SKM-1 treated with dmso at 0.1 percent for 144 hours (cell line): ENCODE measurements around the gene PTGES.

Source experiments
- DNase-seq: peaks from one replicate; lab custom pipeline; 2025; ENCODE audit not compliant: unreplicated experiment; lab: John Stamatoyannopoulos, UW

Gene PTGES

DNA sequence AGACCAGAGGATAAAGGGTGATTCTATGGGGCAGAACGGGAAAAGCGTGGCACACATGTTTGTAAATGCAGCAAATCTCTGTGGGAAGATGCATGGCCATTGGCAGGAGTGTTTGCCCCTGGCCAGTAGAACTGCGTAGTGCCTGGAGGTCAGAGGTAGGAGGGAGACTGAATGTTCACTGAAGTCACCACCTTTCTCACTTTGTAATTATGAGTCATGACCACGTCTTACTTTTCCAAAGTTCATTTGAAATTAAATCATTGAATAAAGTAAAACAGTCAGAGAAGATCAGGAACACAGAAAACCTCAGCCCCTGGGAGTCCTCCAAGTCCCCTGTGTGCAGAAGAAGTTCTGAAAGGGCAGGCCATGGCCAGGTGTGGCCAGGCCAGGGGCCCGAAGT lies 4.6 kb downstream of the PTGES start:
- DNase-seq: no peak

DNA sequence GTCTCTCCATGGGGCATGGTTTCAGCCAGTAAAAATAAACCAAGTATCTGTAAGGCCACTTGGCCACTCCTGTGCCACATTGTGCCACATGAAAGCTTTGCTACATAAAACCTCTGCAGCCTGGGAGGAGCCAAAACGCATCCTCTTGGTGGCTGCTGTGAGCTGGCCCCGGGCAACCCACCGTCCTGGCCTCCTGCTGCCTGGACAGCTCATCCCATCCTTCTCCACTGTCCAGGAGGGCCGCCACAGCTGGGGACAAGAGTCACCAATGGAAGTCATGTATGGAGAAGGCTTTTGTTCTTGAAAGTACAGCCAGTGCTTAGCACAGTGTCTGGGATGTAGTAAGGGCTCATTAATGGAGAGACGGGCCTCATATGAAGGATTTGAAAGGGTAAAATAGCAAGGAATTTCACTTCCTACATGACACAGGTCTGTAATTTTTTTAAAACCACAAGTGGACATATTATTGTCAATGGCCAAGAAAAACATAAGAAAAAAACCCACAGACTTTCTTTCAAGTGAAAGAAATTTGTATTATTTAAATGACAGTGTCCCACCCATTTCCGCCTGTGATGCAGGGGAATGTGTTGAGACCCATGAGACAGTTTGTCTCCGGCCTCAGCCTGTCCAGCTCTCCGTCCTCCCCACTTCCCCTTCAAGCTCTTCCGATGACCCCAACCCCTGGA lies 6.6 kb downstream of the PTGES start:
- DNase-seq: no peak

GRCh38 chr9:129745200-129745599 lies 7.6 kb downstream of the PTGES start:
- DNase-seq: no peak

DNA sequence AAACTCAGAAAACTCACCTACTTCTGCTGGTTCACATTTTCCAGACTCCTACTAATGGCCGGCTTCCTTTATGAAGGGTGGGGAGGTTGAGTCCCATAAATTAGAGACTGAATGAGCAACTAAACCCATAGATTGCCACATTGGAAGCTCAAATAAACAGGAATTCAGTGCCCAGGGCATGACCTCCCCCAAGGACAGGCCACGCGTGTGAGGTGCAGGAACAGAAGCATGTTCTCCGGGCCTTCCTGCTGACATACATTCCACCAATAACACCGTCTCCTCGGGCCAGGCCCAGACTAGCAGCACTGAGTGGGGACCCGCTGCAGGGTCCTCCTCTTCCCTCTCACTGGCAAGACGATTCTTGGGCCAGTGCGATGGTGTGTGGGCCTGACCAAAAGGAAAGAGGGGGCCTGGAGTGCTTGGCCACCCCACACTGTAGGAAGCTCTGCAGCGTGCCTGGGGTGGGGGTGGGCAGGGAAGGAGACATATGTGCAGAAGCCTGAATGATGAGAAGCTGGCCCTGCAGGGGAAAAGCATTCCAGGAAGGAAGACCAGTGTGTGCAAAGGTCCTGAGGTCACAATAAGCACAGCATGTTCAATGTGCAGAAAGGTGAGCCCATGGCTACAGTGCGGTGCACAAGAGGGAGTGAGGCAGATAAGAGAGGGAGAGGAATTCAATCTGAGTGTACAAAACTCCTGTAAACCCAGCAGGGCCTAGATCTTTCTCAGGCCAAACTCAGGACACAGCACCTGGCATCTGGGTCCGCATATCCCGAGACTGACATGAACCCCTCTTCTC lies 12.0 kb downstream of the PTGES start:
- DNase-seq: no peak

- DNase-seq: no peak
Measured at GRCh38 chr9:129740174-129740573, 12.7 kb downstream of the PTGES start.

DNA sequence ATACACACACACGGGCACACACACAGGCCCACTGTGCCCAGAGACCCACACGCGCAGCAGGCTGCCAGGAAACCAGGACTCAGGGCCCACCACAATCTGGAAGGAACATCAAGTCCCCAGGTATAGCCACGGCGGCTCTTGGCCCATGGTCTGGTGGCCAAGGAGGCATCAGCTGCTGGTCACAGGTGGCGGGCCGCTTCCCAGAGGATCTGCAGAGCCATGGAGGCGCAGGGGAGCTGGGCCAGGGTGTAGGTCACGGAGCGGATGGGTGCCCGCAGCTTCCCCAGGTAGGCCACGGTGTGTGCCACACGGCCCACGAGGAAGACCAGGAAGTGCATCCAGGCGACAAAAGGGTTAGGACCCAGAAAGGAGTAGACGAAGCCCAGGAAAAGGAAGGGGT lies 13.4 kb downstream of the PTGES start:
- no peak for DNase-seq

DNA sequence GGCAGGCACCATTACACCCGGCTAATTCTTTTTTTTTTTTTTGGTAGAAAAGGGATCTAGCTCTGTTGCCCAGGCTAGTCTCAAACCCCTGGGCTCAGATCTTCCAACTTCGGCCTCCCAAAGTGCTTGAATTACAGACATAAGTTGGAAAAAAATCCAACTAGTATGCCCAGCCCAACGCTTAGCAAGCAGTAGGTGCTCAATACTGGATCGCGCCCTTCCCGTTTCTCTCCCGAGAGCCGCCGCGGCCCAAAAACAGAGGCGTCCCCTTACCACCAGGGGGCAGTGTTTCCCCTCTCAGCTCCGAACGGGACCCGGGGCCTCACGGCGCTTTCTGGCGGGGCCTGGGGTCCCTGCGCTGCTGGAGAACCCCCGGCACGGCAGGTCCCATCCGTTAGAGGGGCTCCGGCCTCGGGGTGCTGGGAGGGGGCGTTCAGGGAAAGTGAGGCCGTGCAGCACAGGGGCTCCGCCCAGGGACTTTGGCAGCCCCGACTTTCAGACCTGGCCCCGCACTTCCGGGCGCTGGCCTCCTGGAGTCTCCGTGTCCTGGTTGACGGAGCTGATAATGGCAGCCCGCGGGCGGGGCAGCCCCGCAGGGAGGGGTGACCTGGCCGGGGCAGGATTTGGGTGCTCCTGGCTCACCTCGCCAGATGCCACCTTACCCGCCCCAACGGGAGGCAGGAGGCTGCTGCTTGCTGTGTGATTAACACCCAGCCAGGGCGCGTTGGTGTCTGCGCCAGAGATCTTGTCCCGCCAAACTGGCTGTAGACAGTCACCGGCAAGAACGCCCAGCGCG lies 15.2 kb downstream of the PTGES start:
- DNase-seq: peak; percentile 74

- no peak for DNase-seq
Measured at GRCh38 chr9:129736334-129736733, 16.5 kb downstream of the PTGES start.

GRCh38 chr9:129735546-129735945 lies 17.3 kb downstream of the PTGES start:
- no peak for DNase-seq

- no peak for DNase-seq
Measured at GRCh38 chr9:129733632-129733953, 19.2 kb downstream of the PTGES start.

- no peak for DNase-seq
Measured at GRCh38 chr9:129732946-129733631, 19.8 kb downstream of the PTGES start.

DNA sequence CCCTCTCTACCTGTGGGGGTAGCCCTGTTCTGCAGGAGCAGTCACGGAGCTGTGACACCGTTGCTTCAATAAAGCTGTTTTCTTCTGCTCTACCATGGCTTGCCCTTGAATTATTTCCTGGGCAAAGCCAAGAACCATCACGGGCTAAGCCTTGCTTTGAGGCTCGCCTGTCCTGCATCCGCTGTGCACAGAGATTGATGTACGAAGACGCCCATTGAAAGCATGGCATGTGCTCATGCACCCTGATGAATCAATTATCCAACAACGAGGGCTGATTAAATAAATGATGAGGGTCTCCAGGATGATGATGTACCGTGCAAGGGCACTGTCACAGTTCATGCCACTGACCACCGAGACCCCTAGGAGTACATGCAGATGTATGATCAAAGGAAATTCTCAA lies 20.7 kb downstream of the PTGES start:
- no peak for DNase-seq

DNA sequence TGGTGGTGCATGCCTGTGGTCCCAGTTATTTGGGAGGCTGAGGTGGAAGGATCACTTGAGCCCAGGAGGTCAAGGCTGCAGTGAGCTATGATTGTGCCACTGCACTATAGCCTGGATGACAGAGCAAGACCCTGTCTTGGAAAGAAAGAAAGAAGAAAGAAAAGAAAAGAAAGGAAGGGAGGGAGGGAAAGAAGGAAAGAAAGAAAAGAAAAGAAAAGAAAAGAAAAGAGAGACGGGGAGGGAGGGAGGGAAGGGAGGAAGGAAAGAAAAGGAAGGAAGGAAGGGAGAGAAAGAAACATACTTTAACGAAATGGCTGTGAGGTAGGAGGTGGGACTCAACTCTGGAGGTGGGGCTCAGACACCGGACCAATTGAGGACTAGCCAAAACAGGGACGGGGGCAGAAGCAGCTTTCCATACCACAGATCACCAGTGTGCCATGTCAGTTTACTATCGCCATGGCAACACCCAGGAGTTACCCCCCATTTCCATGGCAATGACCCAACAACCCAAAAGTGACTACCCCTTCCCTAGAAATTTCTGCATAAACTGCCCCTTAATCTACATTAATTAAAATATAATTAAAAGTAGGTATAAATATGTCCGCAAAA lies 21.3 kb downstream of the PTGES start:
- DNase-seq: no peak

DNA sequence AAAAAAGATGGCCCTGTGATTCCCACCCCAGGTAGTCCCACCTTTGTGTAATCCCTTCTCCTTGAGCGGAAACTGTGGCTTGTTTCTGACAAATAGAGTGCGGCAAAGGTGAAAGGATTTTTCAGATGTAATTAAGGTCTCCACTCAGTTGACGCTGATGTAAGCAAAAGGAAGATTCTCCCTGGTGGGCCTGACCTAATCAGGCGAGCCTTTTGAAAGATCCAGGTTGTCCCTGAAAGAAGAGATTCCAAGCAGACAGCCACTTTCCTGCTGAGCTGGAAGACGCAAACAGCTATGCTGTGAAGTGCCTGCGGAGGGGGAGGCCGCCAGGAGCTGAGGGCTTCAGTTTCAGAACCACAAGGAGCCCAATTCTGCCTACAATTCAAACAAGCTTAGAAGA lies 24.1 kb downstream of the PTGES start:
- DNase-seq: no peak

GRCh38 chr9:129726322-129727160 lies 26.3 kb downstream of the PTGES start:
- DNase-seq: peak; percentile 52

DNA sequence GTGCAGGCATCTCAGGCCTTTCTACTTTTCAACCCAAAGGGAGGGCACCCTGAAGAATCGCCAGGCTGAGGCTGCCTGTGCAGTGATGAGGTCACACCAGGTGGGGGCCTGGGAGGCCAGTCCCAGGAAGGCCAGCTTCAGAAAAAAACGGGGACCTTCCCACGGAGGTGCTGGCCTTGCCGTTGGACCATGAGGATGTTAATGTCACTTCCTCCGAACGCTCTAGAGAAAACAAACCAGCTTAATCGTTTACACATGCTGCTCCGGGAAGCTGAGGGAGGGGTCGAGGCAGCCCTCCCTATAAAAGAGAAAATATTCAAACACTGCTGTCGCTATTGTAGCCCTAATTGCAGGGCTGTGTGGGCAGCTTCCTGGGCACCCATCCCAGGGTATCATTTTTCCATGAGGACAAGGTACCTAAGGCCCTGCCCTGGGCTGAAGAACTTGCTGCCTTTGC lies 27.0 kb downstream of the PTGES start:
- no peak for DNase-seq

DNA sequence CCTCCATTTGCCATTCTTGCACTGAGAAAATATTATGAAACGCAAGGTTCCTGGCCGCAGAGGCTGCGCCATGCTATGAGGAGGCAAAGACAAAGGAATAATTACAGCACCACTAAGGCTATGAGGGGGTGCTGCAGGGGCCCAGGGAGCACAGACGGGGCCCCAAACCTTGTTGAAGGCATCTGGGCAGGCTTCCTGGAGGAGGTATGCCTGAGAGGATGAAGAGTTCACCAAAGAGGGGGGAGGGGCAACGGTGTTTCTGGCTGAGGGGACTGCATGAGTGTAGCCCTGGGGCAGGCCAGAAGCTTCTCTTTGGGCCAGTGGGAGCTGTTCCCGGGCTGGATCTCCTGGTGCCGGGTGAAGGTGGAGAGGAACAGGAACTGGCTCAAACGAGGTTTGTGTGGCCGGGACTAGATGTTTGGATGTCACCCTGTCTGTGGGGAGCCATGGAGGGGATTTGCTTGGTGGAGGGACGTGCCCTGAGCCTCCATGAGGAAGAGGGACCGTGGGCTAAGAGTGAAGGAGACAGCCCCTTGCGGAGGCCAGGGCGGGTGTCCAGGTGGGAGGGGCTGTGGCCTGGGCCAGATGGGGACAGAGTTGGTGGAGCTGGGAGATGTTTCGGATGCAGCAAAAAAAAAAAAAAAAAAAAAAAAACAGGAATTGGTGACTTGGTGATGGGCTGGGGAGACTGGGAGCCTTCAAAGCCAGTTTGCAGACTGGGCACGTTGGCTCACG lies 28.2 kb downstream of the PTGES start:
- no peak for DNase-seq

DNA sequence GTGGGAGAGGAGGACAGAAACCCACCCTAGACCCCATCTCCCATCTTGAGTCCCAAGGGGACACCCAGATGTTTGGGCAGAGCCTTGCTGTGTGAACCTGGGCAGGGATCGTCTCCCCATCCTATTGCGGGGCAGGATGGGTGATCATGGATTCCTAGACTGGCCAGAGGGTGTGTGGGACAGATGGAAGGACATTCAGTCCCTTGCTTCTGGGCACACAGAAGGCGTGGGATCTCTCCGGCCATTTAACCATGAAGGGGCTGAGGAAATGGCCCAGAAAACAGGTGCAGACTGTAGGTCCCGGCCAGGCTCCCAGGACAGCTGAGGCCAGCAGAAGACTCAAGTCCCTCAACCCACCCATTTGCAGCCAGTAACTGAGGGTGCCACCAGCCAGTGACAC lies 29.9 kb downstream of the PTGES start:
- DNase-seq: no peak

- no peak for DNase-seq
Measured at GRCh38 chr9:129720865-129721545, 31.8 kb downstream of the PTGES start.
